GM19239 (cell line): Measurements from ENCODE around the gene ZNF598.
A peak's percentile ranks its signal among the peaks of the same experiment; 100 is the strongest.

ENCODE experiments used
- DNase-seq: peaks from one replicate; pipeline ENCODE4 v3.0.0; 2011; ENCODE audit warnings: low spot score; ENCODE audit not compliant: insufficient read length
- FAIRE-seq: peaks from 2 replicates; lab custom pipeline; 2011; peaks lifted over from hg19 to GRCh38; lab: Jason Lieb, UNC

Gene ZNF598

DNA sequence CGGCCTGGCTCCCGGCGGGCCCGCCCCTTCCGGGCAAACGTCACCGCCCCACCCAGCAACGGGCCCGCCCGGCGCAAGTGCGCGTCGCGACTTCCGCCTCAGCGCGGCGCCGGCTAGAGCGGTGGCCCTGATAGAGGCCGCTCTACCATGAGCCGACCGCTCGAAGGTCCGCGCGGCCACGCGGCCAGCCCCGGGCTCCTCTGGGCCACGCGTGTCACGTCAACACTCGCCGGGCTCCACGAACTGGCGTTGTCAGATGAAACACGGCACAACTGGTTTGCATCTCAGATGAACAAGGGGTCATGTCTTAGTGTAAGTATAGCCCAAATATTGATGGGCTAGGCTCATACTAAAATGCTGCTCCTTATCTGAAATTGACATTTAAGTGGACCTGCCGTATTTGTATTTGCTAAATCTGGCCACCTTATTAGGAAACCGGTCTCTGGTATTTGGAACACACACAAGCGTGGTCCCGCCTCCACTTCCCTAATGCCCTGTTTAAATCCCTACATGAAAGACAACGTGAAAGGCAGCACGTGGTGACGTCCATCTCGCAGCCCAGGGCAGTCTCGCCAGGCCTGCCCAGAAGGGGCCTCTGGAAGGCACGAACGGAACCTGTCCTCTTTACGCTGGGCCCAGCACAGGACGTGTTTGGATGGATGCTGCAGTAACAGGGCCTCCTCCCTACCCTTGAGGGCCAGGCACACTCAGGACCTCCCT is at the start of gene ZNF598:
Gene ZNF598, minus strand, starts transcription at position 31 of the 720 bp plus-strand sequence.
- FAIRE-seq = peak; percentile 82
- peak; percentile 96 for DNase-seq

DNA sequence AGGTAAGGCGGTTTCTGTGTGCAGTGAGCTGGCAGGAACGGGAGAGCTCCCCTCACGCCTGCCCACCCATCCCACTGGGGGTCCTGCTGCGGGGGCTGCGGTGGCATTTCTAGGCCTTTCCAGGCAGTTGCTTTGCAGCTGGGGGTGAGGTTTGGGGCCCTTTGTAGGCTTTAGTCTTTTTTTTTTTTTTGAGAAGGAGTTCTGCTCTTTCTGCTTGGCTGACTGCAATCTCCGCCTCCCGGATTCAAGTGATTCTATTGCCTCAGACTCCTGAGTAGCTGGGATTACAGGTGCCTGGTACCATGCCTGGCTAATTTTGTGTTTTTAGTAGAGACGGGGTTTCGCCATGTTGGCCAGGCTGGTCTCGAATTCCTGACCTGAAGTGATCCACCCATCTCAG is 49.3 kb upstream of the ZNF598 start:
- no peak for DNase-seq
- FAIRE-seq = no peak

DNA sequence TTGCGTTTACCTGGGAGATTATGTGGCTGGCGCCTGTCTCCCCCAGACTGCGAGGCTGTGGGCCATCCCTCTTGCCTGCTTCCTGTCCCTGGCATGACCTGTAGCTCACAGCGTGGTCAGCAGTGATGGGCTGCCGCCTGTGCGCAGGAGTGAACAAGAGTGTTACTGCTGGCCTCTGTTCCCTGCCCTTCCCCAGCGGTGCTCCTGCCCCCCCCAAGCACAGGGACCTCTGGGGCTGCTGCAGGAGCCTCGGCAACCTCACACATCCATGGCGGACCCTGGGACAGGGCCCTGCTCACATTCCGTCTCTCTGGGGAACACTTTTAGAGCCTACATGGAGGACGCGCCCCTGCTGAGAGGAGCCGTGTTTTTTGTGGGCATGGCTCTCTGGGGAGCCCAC is 48.8 kb upstream of the ZNF598 start:
- DNase-seq = no peak
- no peak for FAIRE-seq

DNA sequence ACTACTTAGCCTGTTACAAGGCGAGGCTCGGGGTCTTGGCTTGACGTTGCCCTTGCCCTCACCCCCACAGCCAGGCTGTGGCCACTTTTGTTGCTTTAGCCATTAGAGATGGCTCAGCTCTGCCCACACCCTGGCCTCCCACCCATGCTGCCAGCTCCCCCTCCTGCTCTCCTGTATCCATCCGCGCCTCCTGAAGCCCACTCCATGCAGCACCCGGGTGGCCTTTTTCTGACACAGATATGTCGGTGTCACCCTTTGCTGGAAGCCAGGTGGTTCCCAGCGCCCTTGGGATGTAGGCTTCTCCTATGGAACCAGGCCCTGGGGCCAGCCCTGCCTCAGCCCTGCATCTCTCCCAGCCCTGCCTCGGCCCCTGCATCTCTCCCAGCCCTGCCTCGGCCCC is 47.8 kb upstream of the ZNF598 start:
- DNase-seq (no peak), FAIRE-seq (no peak)

DNA sequence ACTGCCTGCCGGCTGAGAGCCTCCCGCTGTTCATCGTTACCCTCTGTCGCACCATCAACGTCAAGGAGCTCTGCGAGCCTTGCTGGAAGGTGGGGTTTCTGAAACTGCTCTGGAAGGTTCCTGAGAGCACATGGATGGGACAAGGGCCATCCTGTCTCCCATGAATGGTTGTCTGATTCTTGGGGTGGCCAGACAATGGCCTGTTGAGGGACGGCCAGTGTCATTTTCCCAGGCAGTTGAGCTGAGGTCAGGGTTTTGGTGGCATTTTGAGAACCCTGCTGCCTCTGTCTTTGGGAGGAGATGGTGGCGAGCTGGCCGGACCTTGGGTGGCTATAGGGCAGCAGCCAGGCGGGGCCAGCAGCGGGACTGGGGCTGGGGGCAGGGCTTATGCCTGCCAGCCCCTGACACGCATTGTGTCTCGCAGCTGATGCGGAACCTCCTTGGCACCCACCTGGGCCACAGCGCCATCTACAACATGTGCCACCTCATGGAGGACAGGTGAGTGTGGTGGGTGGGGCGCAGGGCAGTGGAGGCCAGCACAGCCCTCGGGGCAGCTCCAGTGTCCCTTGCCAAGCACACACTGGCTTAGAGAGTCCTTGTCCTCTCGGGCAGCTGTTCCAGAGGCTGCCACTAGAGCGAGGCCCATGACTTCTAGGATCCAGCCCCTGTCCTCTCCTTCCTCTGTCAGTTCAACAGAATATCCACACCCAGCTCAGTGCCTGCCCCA is 47.2 kb upstream of the ZNF598 start:
- FAIRE-seq = no peak
- DNase-seq = no peak

DNA sequence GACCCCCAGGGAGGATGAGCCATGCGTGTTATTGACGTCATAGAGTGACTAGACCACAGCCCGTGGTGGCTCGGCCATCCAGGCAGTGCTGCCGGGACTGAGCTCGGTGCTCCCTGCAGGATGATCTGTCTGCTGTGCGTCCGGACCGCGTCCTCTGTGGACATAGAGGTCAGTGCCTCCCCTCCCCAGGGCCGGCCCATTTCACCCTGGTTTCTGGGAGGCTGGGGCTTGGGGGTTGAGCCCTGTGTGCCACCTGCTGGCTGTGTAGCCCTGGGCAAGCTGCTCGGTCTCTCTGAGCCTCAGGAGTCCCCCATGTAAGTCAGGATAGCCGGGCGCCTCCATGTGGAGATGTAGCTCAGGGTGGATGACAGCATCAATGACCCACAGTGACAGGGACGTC is 46.5 kb upstream of the ZNF598 start:
- DNase-seq (no peak), FAIRE-seq (no peak)

DNA sequence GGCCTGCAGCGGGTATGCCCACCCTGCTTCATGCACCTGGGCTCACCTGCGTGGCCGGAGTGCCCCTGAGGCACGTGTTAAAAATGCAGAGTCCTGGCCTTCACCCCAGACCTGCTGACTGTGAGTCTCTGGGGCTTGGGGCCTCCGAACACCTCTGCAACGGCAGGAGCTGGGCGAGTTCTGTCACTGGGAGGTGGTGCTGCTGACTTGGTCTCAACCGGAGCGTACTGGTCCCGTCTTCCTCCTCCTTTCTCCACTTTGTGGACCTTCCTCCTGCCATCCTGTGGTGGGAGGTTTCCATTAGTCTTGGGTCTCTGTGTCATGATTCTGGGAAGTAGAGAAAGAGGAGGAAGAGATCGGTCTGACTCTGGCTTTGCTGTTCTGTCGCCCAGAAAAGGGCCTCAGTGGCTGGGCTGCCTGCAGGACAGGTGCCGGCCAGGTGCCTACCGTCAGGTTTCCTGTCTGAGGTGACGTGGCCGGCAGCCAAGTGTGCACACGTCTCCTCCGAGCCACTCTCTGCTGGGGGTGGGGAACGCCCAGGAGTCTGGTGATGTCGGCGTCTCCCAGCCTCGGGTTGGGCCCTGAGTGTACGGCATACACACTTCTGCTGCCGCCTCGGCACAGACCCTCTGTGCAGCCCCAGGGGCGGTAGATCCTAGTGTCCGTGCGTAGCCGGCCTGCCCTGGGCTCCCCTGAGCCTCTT is 45.1 kb upstream of the ZNF598 start:
- no peak for FAIRE-seq
- DNase-seq = no peak

DNA sequence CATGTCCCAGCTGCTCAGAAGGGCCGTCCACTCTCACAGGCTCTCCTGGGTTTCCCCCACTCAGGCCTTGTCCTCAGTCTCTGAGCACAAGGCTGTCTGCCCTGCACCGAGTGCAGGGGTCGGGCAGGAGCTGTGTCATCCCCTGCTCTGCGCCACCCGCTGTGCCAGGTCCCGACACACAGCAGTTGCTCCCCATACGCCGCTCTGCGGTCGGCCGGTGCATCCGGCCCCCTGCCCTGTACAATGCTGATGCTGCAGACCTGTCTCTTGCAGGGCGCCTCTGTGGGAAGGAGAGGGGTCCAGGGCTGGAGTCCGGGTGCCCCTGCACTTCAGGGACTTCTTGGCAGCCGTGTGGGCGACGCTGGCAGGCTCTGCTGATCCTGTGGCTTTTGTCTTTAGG is 44.3 kb upstream of the ZNF598 start:
- no peak for DNase-seq
- no peak for FAIRE-seq

DNA sequence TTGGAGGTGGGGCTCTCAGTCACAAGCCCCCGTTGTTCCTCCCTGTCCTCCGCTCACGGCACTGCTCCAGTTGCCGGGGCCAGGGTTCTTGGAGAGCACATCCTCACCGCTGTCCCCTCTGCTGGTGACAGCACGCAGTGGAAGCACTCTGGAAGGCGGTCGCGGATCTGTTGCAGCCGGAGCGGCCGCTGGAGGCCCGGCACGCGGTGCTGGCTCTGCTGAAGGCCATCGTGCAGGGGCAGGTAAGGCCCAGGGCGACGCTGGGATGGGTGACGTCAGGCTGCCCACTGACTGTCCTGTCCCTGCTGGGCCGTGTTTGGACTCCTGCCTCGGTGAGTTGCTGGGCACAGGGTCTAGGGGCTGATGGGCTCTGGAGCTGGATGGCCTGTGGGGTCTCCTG is 43.6 kb upstream of the ZNF598 start:
- FAIRE-seq (no peak), DNase-seq (no peak)

DNA sequence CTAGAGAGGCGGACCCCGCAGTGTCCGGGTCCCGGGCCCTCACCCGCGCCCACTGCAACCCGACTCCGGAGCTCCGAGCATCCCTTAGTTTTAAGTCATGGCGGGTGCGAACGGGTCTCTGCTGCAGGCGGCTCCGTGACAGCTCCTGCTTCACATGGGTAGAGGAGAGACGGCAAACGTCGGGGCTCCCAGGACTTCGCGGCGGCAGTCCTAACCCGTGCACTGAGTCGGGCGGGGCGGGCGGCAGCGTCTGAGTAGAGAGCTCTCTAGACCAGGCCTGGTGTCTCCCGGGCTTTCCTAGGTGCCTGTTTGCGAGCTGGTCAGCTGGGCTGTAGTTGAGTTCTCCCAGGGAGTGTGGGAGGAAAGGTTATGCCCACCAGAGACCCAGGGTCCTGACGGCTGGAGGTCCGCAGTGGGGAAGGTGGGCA is 38.5 kb upstream of the ZNF598 start:
- no peak for DNase-seq
- FAIRE-seq = no peak

DNA sequence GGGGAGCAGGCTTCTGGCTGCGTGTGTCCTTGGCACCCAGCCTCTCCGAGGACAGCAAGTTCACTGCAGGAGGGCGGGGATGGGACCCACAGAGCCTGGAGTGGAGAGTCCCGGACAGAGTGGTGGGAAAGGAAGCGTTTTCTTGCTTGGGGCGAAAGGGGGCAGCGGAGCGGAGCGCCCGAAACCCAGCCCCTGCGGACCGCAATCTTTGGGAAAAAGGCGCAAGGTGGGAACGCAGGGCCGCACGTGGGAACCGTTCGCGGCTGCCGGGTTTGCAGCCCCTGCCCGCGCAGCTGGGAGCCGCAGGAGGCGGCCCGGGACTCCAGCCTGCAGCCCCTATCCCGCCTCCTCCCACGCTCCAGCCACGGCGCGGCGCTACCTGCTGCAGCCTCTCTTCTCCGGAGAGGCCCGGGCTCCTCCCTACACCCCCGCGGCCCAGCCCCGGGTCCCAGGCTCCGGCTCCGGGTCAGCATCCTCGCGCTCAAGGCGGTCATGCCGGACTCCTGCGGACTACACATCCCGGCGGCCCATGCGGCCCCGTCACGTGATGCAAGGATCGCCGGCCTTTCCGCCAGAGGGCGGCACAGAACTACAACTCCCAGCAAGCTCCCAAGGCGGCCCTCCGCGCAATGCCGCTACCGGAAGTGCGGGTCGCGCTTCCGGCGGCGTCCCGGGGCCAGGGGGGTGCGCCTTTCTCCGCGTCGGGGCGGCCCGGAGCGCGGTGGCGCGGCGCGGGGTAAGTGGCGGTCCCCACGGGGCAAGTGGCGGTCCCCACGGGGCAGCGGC is 37.9 kb upstream of the ZNF598 start, which contains the start of the genes NTHL1 and TSC2:
Gene NTHL1, minus strand, starts transcription at position 505 of the 786 bp plus-strand sequence. Its CDS starts 11 bp downstream, at position 494.
Gene TSC2, plus strand, starts transcription at position 656 of the 786 bp plus-strand sequence. CDS start 631 bp downstream, outside the sequence.
- DNase-seq (peak; percentile 100), FAIRE-seq (peak; percentile 93)

DNA sequence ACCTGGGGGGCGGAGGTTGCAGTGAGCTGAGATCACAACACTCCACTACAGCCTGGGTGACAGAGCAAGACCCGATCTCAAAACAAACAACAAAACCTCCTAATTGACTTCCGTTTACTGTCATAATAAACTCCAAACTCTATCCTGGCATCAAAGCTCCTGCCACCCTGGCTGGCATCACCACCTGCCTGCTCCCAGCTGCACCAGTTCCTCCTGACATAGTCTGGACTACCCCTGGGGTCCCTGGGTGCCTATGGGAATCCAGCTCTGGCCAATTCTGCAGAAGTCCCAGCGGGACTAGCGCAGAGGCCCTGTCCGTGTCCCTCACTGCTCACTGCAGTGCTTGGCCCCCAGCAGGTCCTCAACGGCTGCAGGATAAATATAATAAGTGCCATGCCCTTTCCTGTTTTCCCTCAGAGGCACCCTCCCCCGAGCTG is 37.3 kb upstream of the ZNF598 start:
- DNase-seq (no peak), FAIRE-seq (no peak)

DNA sequence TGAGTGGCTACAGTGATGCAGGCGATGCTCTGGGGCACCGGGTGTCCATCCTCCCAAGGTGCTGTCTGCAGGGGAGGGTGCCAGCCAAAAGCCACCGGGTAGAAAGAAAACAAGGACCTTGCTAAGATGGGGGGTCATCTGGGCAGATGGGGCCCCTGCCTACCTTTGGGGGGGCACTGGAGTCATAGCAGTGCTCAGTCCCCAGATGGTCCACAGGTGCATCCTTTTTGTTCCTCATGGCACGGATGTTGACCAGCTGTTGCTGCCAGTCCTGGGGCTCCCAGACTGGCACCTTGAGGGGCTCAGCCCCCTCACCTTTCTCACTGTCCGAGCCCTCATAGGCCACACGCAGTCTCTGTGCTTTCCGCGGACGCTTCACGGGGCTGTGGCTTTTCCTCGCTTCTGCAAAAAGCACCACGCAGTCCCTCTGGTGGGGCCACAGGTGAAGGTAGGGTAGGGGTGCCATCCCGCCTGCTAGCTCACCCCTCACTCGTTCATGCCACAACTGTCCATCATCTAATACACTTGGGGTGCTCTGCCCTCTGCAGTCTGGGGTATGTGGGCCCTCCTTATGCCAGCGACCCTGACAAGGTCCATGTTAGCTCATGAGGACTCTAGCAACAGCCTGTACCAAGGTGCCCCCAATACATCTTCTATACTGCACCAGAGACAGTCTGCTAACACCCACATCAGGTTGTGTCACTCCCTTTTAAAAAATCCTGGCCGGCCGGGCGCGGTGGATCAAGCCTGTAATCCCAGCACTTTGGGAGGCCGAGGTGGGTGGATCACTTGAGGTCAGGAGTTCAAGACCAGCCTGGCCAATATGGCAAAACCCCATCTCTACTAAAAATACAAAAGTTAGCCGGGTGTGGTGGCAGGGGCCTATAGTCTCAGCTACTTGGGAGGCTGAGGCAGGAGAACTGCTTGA is 36.6 kb upstream of the ZNF598 start:
- no peak for DNase-seq
- no peak for FAIRE-seq

DNA sequence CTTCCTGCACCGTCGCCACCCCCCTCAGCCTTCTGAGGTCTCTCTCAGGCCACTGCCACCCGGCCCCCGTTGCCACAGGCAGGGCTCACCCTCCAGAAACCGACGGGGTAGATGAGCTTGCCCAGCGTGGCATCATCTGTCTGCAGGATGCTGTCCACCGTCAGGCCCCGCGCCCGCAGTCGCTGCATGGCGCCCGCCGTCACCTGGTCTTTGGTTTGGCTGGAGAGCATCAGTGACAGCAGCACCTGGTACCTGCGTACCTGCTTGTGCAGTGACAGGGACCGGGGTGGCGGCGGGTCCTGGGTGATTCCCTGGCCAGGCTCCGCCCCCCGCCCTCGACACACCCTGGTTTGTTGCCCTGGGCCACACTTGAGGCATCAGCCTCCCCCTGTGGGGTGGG is 34.9 kb upstream of the ZNF598 start:
- DNase-seq = no peak
- FAIRE-seq = no peak

DNA sequence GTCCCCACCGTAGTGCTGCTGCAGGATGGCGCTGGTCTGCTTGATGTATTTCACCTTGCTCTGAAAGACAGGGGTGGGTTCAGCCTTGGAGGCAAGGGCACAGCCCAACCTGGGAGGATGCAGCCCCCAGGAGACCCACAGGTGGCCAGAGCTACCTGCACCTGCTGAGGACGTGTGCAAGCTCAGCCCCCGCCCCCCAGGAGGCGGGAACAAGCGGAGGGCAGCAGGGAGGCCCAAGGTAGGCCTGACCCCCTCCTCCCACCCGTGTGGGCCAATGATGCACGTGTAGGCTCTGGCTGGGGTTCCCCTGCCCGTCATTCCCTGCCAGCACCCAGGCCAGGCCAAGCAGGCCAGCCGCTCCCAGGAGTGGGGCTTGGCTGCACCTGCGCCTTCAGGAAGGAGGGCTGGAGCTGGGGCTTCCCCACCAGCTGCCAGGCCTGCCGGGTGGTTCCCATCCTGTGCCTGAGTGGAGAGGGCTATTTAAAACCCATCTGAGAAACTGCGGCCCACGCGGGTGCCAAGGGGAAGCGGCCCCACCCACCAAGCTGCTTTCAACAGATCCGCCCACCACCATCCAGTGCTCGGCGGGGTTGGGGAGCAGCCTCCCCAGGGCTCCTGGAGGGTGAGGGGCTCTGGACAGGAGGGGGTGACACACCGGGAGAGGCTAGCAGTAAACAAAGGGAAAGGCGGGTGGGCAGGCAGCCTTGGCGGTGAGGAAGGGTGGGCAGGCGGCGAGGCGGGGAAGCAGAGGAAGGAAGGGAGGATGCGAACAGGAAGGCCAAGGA is 34.2 kb upstream of the ZNF598 start:
- FAIRE-seq = no peak

DNA sequence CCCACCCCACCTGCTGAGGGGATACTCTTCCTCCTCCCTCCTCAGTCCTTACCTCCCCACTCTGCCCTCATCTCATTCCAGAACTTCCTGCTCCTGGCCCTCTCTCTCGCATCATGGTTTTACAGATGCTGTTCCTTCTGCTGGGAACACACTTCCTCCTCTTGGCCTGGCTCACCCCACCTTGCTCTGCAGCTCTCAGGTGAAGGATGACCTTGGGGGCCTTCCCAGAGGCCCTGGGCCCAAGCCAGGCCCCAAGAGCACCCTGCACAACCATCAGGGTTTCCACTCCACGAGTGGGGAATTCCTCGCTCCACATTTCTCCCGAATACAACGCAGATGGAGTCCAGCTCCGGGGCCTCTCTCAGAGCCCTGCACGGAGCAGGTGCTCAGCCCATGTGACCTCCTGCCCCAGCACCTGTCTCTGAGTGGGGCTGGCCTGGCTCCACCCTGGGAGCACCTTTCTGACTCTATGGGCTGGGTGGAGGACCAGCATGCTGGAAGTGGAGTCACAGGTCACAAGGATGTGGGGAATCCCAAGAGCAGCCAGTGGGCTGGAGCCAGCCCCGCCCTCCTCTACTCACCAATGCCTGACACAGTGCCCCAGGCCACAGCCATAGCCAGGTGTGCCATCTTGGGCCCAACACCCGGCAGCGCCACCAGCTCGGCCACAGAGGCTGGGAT is 33.5 kb upstream of the ZNF598 start:
- FAIRE-seq = no peak
- DNase-seq = no peak

More for the DNA sequence above, 34.2 kb upstream of the ZNF598 start:
- DNase-seq = no peak

DNA sequence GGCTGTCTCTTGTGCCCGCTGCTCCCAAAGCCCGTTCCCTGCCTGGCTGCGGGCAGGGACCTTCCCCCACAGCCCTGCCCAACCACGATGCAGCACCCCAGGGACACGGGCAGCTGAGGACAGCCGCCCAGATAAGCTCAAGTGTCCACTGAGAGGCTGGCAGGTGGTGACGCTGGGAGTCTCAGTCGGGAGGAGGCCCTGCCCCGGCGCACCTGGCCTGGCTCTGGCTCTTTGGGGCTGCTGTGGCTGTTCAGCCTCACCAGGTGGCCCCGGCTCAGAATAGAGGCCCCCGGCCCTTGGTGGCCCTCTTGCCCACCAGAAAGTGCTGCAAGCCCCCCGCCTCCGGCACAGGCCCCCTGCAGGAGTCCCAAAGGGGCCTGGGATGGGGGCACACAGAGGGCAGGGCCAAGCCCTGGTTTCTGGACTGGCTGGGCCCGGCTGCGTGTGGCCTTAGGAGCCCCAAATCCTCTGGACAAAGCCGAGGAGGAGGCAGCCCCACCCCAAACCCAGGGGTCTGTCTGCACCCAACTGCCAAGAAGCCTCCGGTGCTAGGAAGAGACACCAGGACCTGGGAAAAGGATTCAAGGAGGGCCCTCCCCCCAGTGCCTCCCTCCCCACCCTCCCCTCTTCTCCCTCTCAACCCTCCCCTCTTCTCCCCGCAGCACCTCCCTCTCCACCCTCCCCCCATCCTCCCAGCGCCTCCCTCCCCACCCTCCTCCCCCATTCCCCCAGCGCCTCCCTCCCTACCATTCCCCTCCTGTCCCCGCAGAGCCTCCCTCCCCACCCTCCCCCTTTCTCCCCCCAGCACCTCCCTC is 32.8 kb upstream of the ZNF598 start:
- no peak for DNase-seq

More for the DNA sequence above, 32.8 kb upstream of the ZNF598 start:
- no peak for FAIRE-seq
